T47D (cell line): ENCODE data around the gene STK11.
A peak's percentile ranks its signal among the peaks of the same experiment; 100 is the strongest.

ENCODE experiments used
- DNase-seq, 2 experiments: peaks; one replicate each; pipeline versions ENCODE4 v3.0.0 to v3.0.0-alpha.2; 2011 to 2012; ENCODE audit warnings: low read depth in 1 of 2, low spot score in 1 of 2
- JUND ChIP-seq: IDR thresholded peaks from 2 replicates; pipeline ENCODE4 v1.6.1; 2012; ENCODE audit warnings: low read depth
- in situ Hi-C: cut with HindIII; loops from 2 replicates; pipeline ENCODE4 v1.10.0; 2016; ENCODE audit warnings: low sequenced_read_pairs, low pct_unique_long_range_greater_than_20kb

STK11 gene

GRCh38 chr19:1273263-1274041, 67.9 kb downstream of the STK11 start:
- in situ Hi-C loops: no loop called here
- TF ChIP-seq JUND: no peak

GRCh38 chr19:1274081-1274851, 68.7 kb downstream of the STK11 start:
- in situ Hi-C loops: no loop called here
- no peak for TF ChIP-seq JUND

More at GRCh38 chr19:1273263-1274041, 67.9 kb downstream of the STK11 start:
- DNase-seq: no peak

GRCh38 chr19:1274852-1275259, 69.3 kb downstream of the STK11 start:
- no peak for TF ChIP-seq JUND
- DNase-seq: no peak
- in situ Hi-C loops: no loop called here

More at GRCh38 chr19:1274081-1274851, 68.7 kb downstream of the STK11 start:
- no peak for DNase-seq

GRCh38 chr19:1275260-1275975, 69.8 kb downstream of the STK11 start, which contains the start of gene FAM174C:
Gene FAM174C, plus strand, starts transcription at chr19:1275530. Its CDS starts 20 bp downstream, at chr19:1275550.
- peak; percentile 92 to 97 for DNase-seq
- in situ Hi-C loops: no loop called here
- no peak for TF ChIP-seq JUND

GRCh38 chr19:1275976-1276627, 70.5 kb downstream of the STK11 start:
- no peak for TF ChIP-seq JUND
- DNase-seq: no peak
- in situ Hi-C loops: no loop called here

- no peak for TF ChIP-seq JUND
- in situ Hi-C loops: no loop called here
- no peak for DNase-seq
Measured at GRCh38 chr19:1276628-1277022, 71.0 kb downstream of the STK11 start.

- no peak for TF ChIP-seq JUND
- in situ Hi-C loops: no loop called here
- no peak for DNase-seq
Measured at GRCh38 chr19:1277061-1277460, 71.5 kb downstream of the STK11 start.
